Testis (tissue), 2 donors: Measurements from ENCODE around the gene AQP2.

Experiments
- CTCF ChIP-seq, 3 experiments: fragments of 450-650 bp in 2 of 3; fragments of 200-600 bp in 1 of 3; sonication (generic) in 1 of 3; IDR thresholded peaks; one replicate each; pipeline ENCODE4 v1.5.1; 2016 to 2019; ENCODE audit warnings: antibody characterized with exemption in 3 of 3, mild to moderate bottlenecking in 2 of 3, moderate library complexity in 1 of 3
- POLR2A ChIP-seq: fragments of 450-650 bp; IDR thresholded peaks from one replicate; pipeline ENCODE4 v1.6.1; 2017; ENCODE audit warnings: antibody characterized with exemption, mild to moderate bottlenecking, moderate library complexity

- TF ChIP-seq CTCF (IDR thresholded peaks at IDR 0.05) (peak; percentile 21 to 51 (median 42)), POLR2A (no peak)
These were observed 23.7 kb downstream of the AQP2 start for GRCh38 chr12:49974231-49974675.
